Natural killer cell (primary cell): ENCODE results near the gene DPP3. TPM values are rescaled to one million over a fixed set of nuclear protein-coding genes. Genes with fewer than 3 reads are reported as not detected.

Source experiments
- ATAC-seq, 3 donors: fragments of 150-1000 bp in 2 of 3; fragments of 200-7000 bp in 1 of 3; cut with Tn5 transposase; 1 replicate in 1 of 3; 2 replicates in 2 of 3; pipeline ENCODE4 v1.10.0; 2021; ENCODE audit warnings: mild to moderate bottlenecking in 2 of 3, moderate library complexity in 2 of 3
- DNase-seq, 2 donors: peaks; one replicate each; pipeline versions ENCODE4 v3.0.0 to v3.0.0-alpha.2; 2013 to 2021; ENCODE audit warnings: mixed read lengths in 1 of 2
- H3K27ac ChIP-seq: one replicate; pipeline ENCODE4 v1.5.1; 2013; ENCODE audit warnings: mild to moderate bottlenecking, low read length
- H3K27me3 ChIP-seq: one replicate; pipeline ENCODE4 v1.6.1; 2013; ENCODE audit warnings: low read length; ENCODE audit not compliant: control insufficient read depth, insufficient read depth
- H3K36me3 ChIP-seq: one replicate; pipeline ENCODE4 v1.6.1; 2013; ENCODE audit warnings: low read length; ENCODE audit not compliant: control insufficient read depth, insufficient read depth
- H3K4me1 ChIP-seq: one replicate; pipeline ENCODE4 v1.6.1; 2013; ENCODE audit warnings: low read length; ENCODE audit not compliant: control insufficient read depth, insufficient read depth
- H3K4me3 ChIP-seq: one replicate; pipeline ENCODE4 v1.5.1; 2013; ENCODE audit warnings: low read length
- H3K9me3 ChIP-seq: one replicate; pipeline ENCODE4 v1.6.1; 2013; ENCODE audit warnings: low read length; ENCODE audit not compliant: control insufficient read depth, insufficient read depth
- H3K27ac Mint-ChIP-seq, 2 donors: one replicate each; pipeline ENCODE4 v1.8.0; 2022; ENCODE audit warnings: mild to moderate bottlenecking in 2 of 2, mixed read lengths in 2 of 2, moderate library complexity in 1 of 2
- H3K27me3 Mint-ChIP-seq, 2 donors: one replicate each; pipeline ENCODE4 v1.8.0; 2022; ENCODE audit warnings: low read depth in 2 of 2, mixed read lengths in 2 of 2
- H3K36me3 Mint-ChIP-seq: one replicate; pipeline ENCODE4 v1.8.0; 2022; ENCODE audit warnings: mixed read lengths
- H3K4me1 Mint-ChIP-seq, 2 donors: one replicate each; pipeline ENCODE4 v1.8.0; 2022; ENCODE audit warnings: mixed read lengths in 2 of 2
- H3K4me3 Mint-ChIP-seq: one replicate; pipeline ENCODE4 v1.8.0; 2022; ENCODE audit warnings: mild to moderate bottlenecking, moderate library complexity, mixed read lengths
- H3K9me3 Mint-ChIP-seq, 2 donors: one replicate each; pipeline ENCODE4 v1.8.0; 2022; ENCODE audit warnings: mixed read lengths in 2 of 2
- WGBS: methylation state at CpG from one replicate; pipeline ENCODE4 v1.1.7; 2013; ENCODE audit warnings: missing lambda C conversion rate; ENCODE audit not compliant: insufficient coverage; 5-methylcytosine and 5-hydroxymethylcytosine counted together
- intact Hi-C: fragments of 100-400 bp; cut with micrococcal nuclease; formaldehyde crosslinking; loops from one replicate; pipeline ENCODE4 v1.14.2; 2022
- total RNA-seq, 4 donors: library from RNA; stranded (reverse); fragments of 120-200 nt in 1 of 4; gene quantifications; one replicate each; pipeline versions ENCODE4 v1.2.3 to v1.2.4, GENCODE V29; 2013 to 2022
- TF ChIP-seq, protein P1 (sequence below): fragments of 200-600 bp; IDR thresholded peaks from one replicate; pipeline ENCODE4 v1.8.0; 2022; ENCODE audit warnings: antibody characterized with exemption

The DPP3 gene
- total RNA-seq, 3 donors from 2014 or later (not counting 1 experiment from before 2014, with no cell fraction given), result 37.4 to 42.9 (median 38.6) TPM

DNA sequence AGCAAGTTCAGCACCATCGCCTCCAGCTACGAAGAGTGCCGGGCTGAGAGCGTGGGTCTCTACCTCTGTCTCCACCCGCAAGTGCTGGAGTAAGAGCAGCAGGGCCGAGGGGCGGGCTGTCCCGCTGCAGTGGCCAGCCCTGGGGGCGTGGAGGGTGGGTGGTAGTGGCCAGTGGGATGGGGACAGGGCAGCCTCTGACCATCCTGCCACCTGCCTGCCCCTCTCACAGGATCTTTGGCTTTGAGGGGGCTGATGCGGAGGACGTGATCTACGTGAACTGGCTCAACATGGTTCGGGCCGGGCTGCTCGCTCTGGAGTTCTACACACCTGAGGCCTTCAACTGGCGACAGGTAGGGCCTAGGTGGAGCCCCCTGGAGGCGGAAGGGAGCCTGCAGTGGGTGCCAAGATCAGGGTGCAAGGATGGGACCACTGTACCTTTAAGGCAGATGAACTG, 15.2 kb downstream of the DPP3 start:
- no peaks in the 10 kb centered on the region for H3K4me1 ChIP-seq
- no peaks in the 10 kb centered on the region for H3K27me3 ChIP-seq
- H3K9me3 ChIP-seq, result no peaks in the 10 kb centered on the region
- no peaks in the 10 kb centered on the region for H3K27me3 Mint-ChIP-seq
- no peak overlapping the region for H3K27ac ChIP-seq
- DNase-seq, result no peak
- no peak for ATAC-seq
- no peaks in the 10 kb centered on the region for H3K9me3 Mint-ChIP-seq
- H3K4me1 Mint-ChIP-seq, result no peaks in the 10 kb centered on the region
- TF ChIP-seq, protein P1, sequence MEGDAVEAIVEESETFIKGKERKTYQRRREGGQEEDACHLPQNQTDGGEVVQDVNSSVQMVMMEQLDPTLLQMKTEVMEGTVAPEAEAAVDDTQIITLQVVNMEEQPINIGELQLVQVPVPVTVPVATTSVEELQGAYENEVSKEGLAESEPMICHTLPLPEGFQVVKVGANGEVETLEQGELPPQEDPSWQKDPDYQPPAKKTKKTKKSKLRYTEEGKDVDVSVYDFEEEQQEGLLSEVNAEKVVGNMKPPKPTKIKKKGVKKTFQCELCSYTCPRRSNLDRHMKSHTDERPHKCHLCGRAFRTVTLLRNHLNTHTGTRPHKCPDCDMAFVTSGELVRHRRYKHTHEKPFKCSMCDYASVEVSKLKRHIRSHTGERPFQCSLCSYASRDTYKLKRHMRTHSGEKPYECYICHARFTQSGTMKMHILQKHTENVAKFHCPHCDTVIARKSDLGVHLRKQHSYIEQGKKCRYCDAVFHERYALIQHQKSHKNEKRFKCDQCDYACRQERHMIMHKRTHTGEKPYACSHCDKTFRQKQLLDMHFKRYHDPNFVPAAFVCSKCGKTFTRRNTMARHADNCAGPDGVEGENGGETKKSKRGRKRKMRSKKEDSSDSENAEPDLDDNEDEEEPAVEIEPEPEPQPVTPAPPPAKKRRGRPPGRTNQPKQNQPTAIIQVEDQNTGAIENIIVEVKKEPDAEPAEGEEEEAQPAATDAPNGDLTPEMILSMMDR, result no peak
- H3K4me3 Mint-ChIP-seq, result no peak overlapping the region
- no peak overlapping the region for H3K27ac Mint-ChIP-seq
- no peaks in the 10 kb centered on the region for H3K36me3 Mint-ChIP-seq
- intact Hi-C loops, result no loop called here
- H3K4me3 ChIP-seq, result no peak overlapping the region
- 96% methylated on average over 17 of the region's 17 CpGs for WGBS
- peaks cover 47% of the 10 kb centered on the region for H3K36me3 ChIP-seq

DNA sequence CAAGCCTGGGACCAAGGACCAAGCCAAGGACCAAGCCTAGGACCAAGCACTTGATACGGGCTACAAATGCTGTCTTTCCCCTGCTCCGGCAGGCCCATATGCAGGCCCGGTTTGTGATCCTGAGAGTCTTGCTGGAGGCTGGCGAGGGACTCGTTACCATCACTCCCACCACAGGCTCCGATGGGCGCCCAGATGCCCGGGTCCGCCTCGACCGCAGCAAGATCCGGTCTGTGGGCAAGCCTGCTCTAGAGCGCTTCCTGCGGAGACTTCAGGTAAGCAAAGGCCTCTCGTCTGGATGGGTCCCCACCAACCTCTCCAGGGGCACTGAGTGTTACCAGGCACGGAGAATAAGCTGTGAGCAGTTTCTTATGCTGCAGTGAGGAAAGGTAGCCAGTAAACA, 17.0 kb downstream of the DPP3 start:
- H3K27me3 Mint-ChIP-seq, result no peaks in the 10 kb centered on the region
- no peak overlapping the region for H3K4me3 ChIP-seq
- H3K4me1 Mint-ChIP-seq, result no peaks in the 10 kb centered on the region
- WGBS, result 97% methylated on average over 16 of the region's 16 CpGs
- DNase-seq (no peak), ATAC-seq (no peak)
- no peaks in the 10 kb centered on the region for H3K9me3 ChIP-seq
- H3K27me3 ChIP-seq, result no peaks in the 10 kb centered on the region
- peaks cover 41% of the 10 kb centered on the region for H3K36me3 ChIP-seq
- no peak overlapping the region for H3K27ac ChIP-seq
- intact Hi-C loops, result no loop called here
- H3K4me3 Mint-ChIP-seq, result no peak overlapping the region
- H3K9me3 Mint-ChIP-seq, result no peaks in the 10 kb centered on the region
- H3K36me3 Mint-ChIP-seq, result no peaks in the 10 kb centered on the region
- H3K4me1 ChIP-seq, result no peaks in the 10 kb centered on the region
- TF ChIP-seq, protein P1, result no peak
- H3K27ac Mint-ChIP-seq, result no peak overlapping the region

DNA sequence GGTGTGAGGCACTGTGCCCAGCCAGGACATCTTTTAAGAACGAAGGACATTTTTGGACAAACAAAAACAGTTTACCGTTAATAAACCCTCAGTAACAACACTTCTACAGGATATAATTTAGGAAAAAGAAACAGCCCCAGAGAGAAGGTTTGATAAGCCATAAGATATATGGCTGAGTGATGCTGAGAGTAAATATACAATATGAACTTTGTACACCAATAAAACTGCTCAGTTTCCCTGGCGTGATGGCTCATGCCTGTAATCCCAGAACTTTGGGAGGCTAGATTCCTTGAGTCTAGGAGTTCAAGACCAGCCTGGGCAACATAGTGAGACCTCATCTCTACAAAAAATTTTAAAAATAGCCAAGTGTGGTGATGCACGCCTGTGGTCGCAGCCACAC, 18.3 kb downstream of the DPP3 start:
- Mint-ChIP-seq H3K9me3 (no peaks in the 10 kb centered on the region), H3K4me1 (no peaks in the 10 kb centered on the region), H3K4me3 (no peak overlapping the region), H3K27ac (no peak overlapping the region), H3K36me3 (no peaks in the 10 kb centered on the region), H3K27me3 (no peaks in the 10 kb centered on the region)
- DNase-seq, result no peak
- Histone ChIP-seq H3K4me3 (no peak overlapping the region), H3K36me3 (peaks cover 29% of the 10 kb centered on the region), H3K27ac (no peak overlapping the region), H3K4me1 (no peaks in the 10 kb centered on the region), H3K27me3 (no peaks in the 10 kb centered on the region), H3K9me3 (no peaks in the 10 kb centered on the region)
- no peak for ATAC-seq
- 100% methylated on average over 4 of the region's 5 CpGs for WGBS
- intact Hi-C loops, result no loop called here
- TF ChIP-seq, protein P1, result no peak

DNA sequence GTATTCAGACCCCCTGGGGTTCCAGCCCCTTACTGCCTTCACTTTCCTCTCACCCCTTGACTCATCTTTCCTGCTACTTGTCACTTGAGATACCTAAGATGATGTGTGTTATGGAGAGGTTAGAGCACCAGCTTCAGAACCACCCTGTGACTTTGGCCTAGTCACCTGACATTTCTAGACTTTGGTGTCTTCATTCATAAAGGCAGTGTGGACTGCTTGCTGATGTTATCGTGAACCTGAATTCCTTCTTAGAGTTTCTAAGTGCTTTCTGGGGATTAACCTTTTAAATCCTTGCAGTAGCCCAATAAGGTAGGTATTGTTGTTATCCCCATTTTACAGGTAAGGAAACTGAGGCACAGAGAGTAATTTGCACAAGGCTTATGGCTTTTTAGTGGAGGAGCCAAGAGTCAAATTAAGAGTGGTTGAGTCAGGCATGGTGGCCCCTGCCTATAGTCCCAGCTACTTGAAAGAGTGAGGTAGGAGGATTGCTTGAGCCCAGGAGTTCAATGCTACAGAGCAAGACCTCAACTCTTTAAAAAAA, 25.1 kb downstream of the DPP3 start:
- no peak overlapping the region for H3K27ac Mint-ChIP-seq
- no peaks in the 10 kb centered on the region for H3K36me3 Mint-ChIP-seq
- Histone ChIP-seq H3K4me3 (no peak overlapping the region), H3K9me3 (no peaks in the 10 kb centered on the region), H3K27ac (no peak overlapping the region), H3K4me1 (peaks cover 4% of the 10 kb centered on the region), H3K36me3 (peaks cover 4% of the 10 kb centered on the region), H3K27me3 (no peaks in the 10 kb centered on the region)
- WGBS, result 100% methylated on average over 1 of the region's 1 CpG
- H3K4me3 Mint-ChIP-seq, result no peak overlapping the region
- H3K4me1 Mint-ChIP-seq, result peaks cover 0 to 3% of the 10 kb centered on the region in 2 donors
- H3K27me3 Mint-ChIP-seq, result no peaks in the 10 kb centered on the region
- intact Hi-C loops, result no loop called here
- DNase-seq (no peak), ATAC-seq (no peak)
- no peaks in the 10 kb centered on the region for H3K9me3 Mint-ChIP-seq
- TF ChIP-seq, protein P1, result no peak
